Bronchial epithelial cell (primary cell): ENCODE measurements around the gene SP110. TPM values are rescaled to one million over a fixed set of nuclear protein-coding genes. Genes with fewer than 3 reads are reported as not detected.

Experiments
- DNase-seq: peaks from one replicate; pipeline ENCODE4 v3.0.0-alpha.2; 2010; ENCODE audit warnings: low read depth
- FAIRE-seq: peaks from 2 replicates; lab custom pipeline; 2011; peaks lifted over from hg19 to GRCh38; lab: Jason Lieb, UNC
- H3K27me3 ChIP-seq: 2 replicates; pipeline ENCODE4 v1.5.1; 2011; ENCODE audit warnings: low read length; ENCODE audit not compliant: control insufficient read depth, insufficient read depth
- H3K36me3 ChIP-seq: 2 replicates; pipeline ENCODE4 v1.5.1; 2011; ENCODE audit warnings: low read length; ENCODE audit not compliant: control insufficient read depth, insufficient read depth
- H3K4me3 ChIP-seq: 2 replicates; pipeline ENCODE4 v1.5.1; 2011; ENCODE audit warnings: mild to moderate bottlenecking, low read depth, low read length, control low read depth
- total RNA-seq: library from RNA; depleted of rRNA; stranded (reverse); fragments of >200 nt; gene quantifications from 2 replicates; pipeline ENCODE4 v1.2.1, GENCODE V29; 2014
- TF ChIP-seq, protein P1 (sequence below): IDR thresholded peaks from 2 replicates; pipeline ENCODE4 v1.5.1; 2011; ENCODE audit warnings: mild to moderate bottlenecking, moderate library complexity, low read length, control low read depth, inconsistent platforms; ENCODE audit not compliant: insufficient read depth, severe bottlenecking

SP110 gene
- total RNA-seq, 1 donor from 2014 or later: 0.53 TPM

GRCh38 chr2:230221493-230221892, 1.7 kb upstream of the SP110 start:
- Histone ChIP-seq H3K27me3 (no peaks in the 10 kb centered on the region), H3K4me3 (no peak overlapping the region), H3K36me3 (no peaks in the 10 kb centered on the region)
- FAIRE-seq (no peak), DNase-seq (no peak)
- TF ChIP-seq, protein P1, sequence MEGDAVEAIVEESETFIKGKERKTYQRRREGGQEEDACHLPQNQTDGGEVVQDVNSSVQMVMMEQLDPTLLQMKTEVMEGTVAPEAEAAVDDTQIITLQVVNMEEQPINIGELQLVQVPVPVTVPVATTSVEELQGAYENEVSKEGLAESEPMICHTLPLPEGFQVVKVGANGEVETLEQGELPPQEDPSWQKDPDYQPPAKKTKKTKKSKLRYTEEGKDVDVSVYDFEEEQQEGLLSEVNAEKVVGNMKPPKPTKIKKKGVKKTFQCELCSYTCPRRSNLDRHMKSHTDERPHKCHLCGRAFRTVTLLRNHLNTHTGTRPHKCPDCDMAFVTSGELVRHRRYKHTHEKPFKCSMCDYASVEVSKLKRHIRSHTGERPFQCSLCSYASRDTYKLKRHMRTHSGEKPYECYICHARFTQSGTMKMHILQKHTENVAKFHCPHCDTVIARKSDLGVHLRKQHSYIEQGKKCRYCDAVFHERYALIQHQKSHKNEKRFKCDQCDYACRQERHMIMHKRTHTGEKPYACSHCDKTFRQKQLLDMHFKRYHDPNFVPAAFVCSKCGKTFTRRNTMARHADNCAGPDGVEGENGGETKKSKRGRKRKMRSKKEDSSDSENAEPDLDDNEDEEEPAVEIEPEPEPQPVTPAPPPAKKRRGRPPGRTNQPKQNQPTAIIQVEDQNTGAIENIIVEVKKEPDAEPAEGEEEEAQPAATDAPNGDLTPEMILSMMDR: no peak

GRCh38 chr2:230220347-230220969, 674 bp upstream of the SP110 start:
- TF ChIP-seq, protein P1: no peak
- Histone ChIP-seq H3K4me3 (peak overlapping the region; percentile 62), H3K36me3 (no peaks in the 10 kb centered on the region), H3K27me3 (no peaks in the 10 kb centered on the region)
- FAIRE-seq (no peak), DNase-seq (no peak)

GRCh38 chr2:230218421-230218820, 1.4 kb downstream of the SP110 start:
- H3K36me3 ChIP-seq: peaks cover 2% of the 10 kb centered on the region
- TF ChIP-seq, protein P1: no peak
- H3K27me3 ChIP-seq: no peaks in the 10 kb centered on the region
- FAIRE-seq (no peak), DNase-seq (no peak)
- no peak overlapping the region for H3K4me3 ChIP-seq

- peaks cover 6% of the 10 kb centered on the region for H3K36me3 ChIP-seq
- no peaks in the 10 kb centered on the region for H3K27me3 ChIP-seq
- FAIRE-seq: no peak
- TF ChIP-seq, protein P1: no peak
- H3K4me3 ChIP-seq: no peak overlapping the region
- DNase-seq: no peak
Measured at GRCh38 chr2:230217424-230217823, 2.4 kb downstream of the SP110 start.

DNA sequence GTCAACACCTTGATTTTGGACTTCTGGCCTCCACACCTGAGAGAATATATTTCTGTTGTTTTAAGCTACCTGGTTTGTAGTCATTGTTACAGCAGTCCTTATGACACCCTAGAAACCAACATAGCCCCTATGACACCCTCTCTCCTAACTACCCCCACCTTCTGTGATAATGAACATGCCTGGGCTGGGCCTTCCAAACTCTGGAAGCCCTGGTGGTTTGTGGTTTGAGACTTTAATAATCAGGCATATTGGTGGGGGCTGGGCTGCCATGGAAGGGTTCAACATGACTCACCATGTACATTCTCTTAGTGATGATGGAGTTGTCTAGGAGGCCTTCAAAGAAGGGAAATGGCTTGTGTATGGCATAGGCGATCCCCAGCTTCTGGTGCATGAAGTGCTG, 3.3 kb downstream of the SP110 start:
- FAIRE-seq (no peak), DNase-seq (no peak)
- TF ChIP-seq, protein P1: no peak
- H3K4me3 ChIP-seq: no peak overlapping the region
- H3K27me3 ChIP-seq: no peaks in the 10 kb centered on the region
- H3K36me3 ChIP-seq: peaks cover 11% of the 10 kb centered on the region
